Mesothelial cell of epicardium (in vitro differentiated cells): Measurements from ENCODE around the gene FUT7. TPM values are rescaled to one million over a fixed set of nuclear protein-coding genes. Genes with fewer than 3 reads are reported as not detected.

Experiments used
- DNase-seq, 2 experiments: peaks; one replicate each; pipeline ENCODE4 v3.0.0; 2021; ENCODE audit warnings: low spot score in 2 of 2; ENCODE audit not compliant: unreplicated experiment in 2 of 2
- H3K27ac Mint-ChIP-seq: 2 replicates; pipeline ENCODE4 v1.8.0; 2021; ENCODE audit warnings: mixed read lengths
- H3K27me3 Mint-ChIP-seq: 2 replicates; pipeline ENCODE4 v1.8.0; 2021; ENCODE audit warnings: low read depth, mixed read lengths
- H3K36me3 Mint-ChIP-seq: 2 replicates; pipeline ENCODE4 v1.8.0; 2021; ENCODE audit warnings: mixed read lengths
- H3K4me1 Mint-ChIP-seq: 2 replicates; pipeline ENCODE4 v1.8.0; 2021; ENCODE audit warnings: mixed read lengths
- H3K4me3 Mint-ChIP-seq: 2 replicates; pipeline ENCODE4 v1.8.0; 2021; ENCODE audit warnings: mild to moderate bottlenecking, moderate library complexity, mixed read lengths
- H3K9me3 Mint-ChIP-seq: 2 replicates; pipeline ENCODE4 v1.8.0; 2021; ENCODE audit warnings: mixed read lengths
- CTCF ChIP-seq: fragments of 200-600 bp; sonication (generic); IDR thresholded peaks from one replicate; pipeline ENCODE4 v1.5.0; 2021; ENCODE audit warnings: antibody characterized with exemption; ENCODE audit not compliant: unreplicated experiment
- total RNA-seq: library from RNA; stranded (reverse); gene quantifications from 3 replicates; pipeline ENCODE4 v1.2.1, GENCODE V29; 2021

FUT7 gene
- total RNA-seq, 1 donor from 2014 or later, result 0.13 TPM

GRCh38 chr9:137017791-137018497 is 13.9 kb downstream of the FUT7 start:
- TF ChIP-seq CTCF, result no peak
- DNase-seq, result no peak
- H3K9me3 Mint-ChIP-seq, result no peaks in the 10 kb centered on the region
- H3K36me3 Mint-ChIP-seq, result peaks cover 10% of the 10 kb centered on the region
- no peak overlapping the region for H3K4me3 Mint-ChIP-seq
- no peaks in the 10 kb centered on the region for H3K4me1 Mint-ChIP-seq
- H3K27ac Mint-ChIP-seq, result no peak overlapping the region
- no peaks in the 10 kb centered on the region for H3K27me3 Mint-ChIP-seq

GRCh38 chr9:137017071-137017470 is 14.8 kb downstream of the FUT7 start:
- Mint-ChIP-seq H3K27me3 (no peaks in the 10 kb centered on the region), H3K9me3 (no peaks in the 10 kb centered on the region), H3K27ac (no peak overlapping the region), H3K36me3 (peaks cover 13% of the 10 kb centered on the region), H3K4me3 (no peak overlapping the region), H3K4me1 (no peaks in the 10 kb centered on the region)
- no peak for DNase-seq
- no peak for TF ChIP-seq CTCF

GRCh38 chr9:137016436-137016835 is 15.5 kb downstream of the FUT7 start:
- TF ChIP-seq CTCF, result no peak
- no peaks in the 10 kb centered on the region for H3K27me3 Mint-ChIP-seq
- H3K36me3 Mint-ChIP-seq, result peaks cover 14% of the 10 kb centered on the region
- no peak overlapping the region for H3K4me3 Mint-ChIP-seq
- no peak overlapping the region for H3K27ac Mint-ChIP-seq
- no peaks in the 10 kb centered on the region for H3K4me1 Mint-ChIP-seq
- no peaks in the 10 kb centered on the region for H3K9me3 Mint-ChIP-seq
- DNase-seq, result no peak

GRCh38 chr9:137015976-137016375 is 15.9 kb downstream of the FUT7 start:
- no peaks in the 10 kb centered on the region for H3K4me1 Mint-ChIP-seq
- H3K27ac Mint-ChIP-seq, result no peak overlapping the region
- no peak for TF ChIP-seq CTCF
- no peaks in the 10 kb centered on the region for H3K9me3 Mint-ChIP-seq
- no peak overlapping the region for H3K4me3 Mint-ChIP-seq
- no peaks in the 10 kb centered on the region for H3K27me3 Mint-ChIP-seq
- H3K36me3 Mint-ChIP-seq, result peaks cover 16% of the 10 kb centered on the region
- DNase-seq, result no peak

- DNase-seq, result no peak
- Mint-ChIP-seq H3K27ac (no peak overlapping the region), H3K9me3 (no peaks in the 10 kb centered on the region), H3K27me3 (no peaks in the 10 kb centered on the region), H3K4me3 (no peak overlapping the region), H3K36me3 (peaks cover 16% of the 10 kb centered on the region), H3K4me1 (no peaks in the 10 kb centered on the region)
- TF ChIP-seq CTCF, result no peak
Measured at GRCh38 chr9:137015540-137015930, 16.4 kb downstream of the FUT7 start.
